B cell (primary cell): ENCODE results near the gene NPAS2.

ENCODE experiments used
- EZH2 ChIP-seq: IDR thresholded peaks from 2 replicates; pipeline ENCODE4 v1.6.1; 2012; ENCODE audit warnings: borderline replicate concordance, low read depth, mild to moderate bottlenecking, moderate library complexity, low read length; ENCODE audit not compliant: insufficient read depth, poor library complexity, severe bottlenecking
- TF ChIP-seq, protein P1 (sequence below): fragments of 200-600 bp; IDR thresholded peaks from one replicate; pipeline ENCODE4 v1.8.0; 2022; ENCODE audit warnings: antibody characterized with exemption, mild to moderate bottlenecking

DNA sequence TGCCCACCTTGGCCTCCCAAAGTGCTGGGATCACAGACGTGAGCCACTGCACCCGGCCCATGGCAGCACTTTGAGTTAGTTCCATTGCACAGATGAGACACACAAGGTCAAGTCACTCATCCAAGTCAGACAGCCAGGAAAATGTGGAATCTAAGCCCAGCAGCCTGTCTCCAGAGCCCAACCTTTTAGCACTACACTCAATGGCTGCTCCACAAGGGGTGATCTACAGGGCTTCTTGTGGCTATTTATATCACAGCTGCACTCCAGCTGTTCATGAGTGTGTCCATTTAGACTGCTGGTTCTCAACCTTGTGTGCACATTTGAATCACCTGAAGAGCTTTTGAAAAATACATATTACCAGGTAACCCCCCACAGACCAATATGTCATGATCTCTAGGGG, 109.2 kb downstream of the NPAS2 start:
- no peak for TF ChIP-seq EZH2
- TF ChIP-seq, protein P1, sequence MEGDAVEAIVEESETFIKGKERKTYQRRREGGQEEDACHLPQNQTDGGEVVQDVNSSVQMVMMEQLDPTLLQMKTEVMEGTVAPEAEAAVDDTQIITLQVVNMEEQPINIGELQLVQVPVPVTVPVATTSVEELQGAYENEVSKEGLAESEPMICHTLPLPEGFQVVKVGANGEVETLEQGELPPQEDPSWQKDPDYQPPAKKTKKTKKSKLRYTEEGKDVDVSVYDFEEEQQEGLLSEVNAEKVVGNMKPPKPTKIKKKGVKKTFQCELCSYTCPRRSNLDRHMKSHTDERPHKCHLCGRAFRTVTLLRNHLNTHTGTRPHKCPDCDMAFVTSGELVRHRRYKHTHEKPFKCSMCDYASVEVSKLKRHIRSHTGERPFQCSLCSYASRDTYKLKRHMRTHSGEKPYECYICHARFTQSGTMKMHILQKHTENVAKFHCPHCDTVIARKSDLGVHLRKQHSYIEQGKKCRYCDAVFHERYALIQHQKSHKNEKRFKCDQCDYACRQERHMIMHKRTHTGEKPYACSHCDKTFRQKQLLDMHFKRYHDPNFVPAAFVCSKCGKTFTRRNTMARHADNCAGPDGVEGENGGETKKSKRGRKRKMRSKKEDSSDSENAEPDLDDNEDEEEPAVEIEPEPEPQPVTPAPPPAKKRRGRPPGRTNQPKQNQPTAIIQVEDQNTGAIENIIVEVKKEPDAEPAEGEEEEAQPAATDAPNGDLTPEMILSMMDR, result no peak
